KMS-11 (cell line): Measurements from ENCODE around the gene IGLL1.

ENCODE experiments used
- H2AFZ ChIP-seq: fragments of 200-600 bp; sonication (generic); 2 replicates; pipeline ENCODE4 v1.6.1; 2016; ENCODE audit warnings: antibody characterized with exemption, mixed run types, low read depth
- H3K27ac ChIP-seq: fragments of 200-600 bp; sonication (generic); 2 replicates; pipeline ENCODE4 v1.6.1; 2016; ENCODE audit warnings: mild to moderate bottlenecking, mixed run types
- H3K27me3 ChIP-seq: fragments of 200-600 bp; sonication (generic); 2 replicates; pipeline ENCODE4 v1.6.1; 2017; ENCODE audit warnings: mild to moderate bottlenecking, low read depth, mixed run types, moderate library complexity; ENCODE audit not compliant: insufficient read depth
- H3K36me3 ChIP-seq: fragments of 200-600 bp; sonication (generic); 2 replicates; pipeline ENCODE4 v1.6.1; 2017; ENCODE audit warnings: mild to moderate bottlenecking, mixed run types; ENCODE audit not compliant: insufficient read depth
- H3K4me1 ChIP-seq: fragments of 200-600 bp; sonication (generic); 2 replicates; pipeline ENCODE4 v1.6.1; 2016; ENCODE audit warnings: mild to moderate bottlenecking, low read depth, mixed run types; ENCODE audit not compliant: poor library complexity, severe bottlenecking
- H3K4me2 ChIP-seq: fragments of 200-600 bp; sonication (generic); 2 replicates; pipeline ENCODE4 v1.7.0; 2016; ENCODE audit warnings: mild to moderate bottlenecking, mixed run types
- H3K4me3 ChIP-seq: fragments of 200-600 bp; sonication (generic); IDR thresholded peaks from 2 replicates; pipeline ENCODE4 v1.6.1; 2017; ENCODE audit warnings: low read depth, low read length, mixed read lengths; ENCODE audit not compliant: insufficient read depth
- H3K79me2 ChIP-seq: fragments of 200-600 bp; sonication (generic); 2 replicates; pipeline ENCODE4 v1.6.1; 2016; ENCODE audit warnings: low read depth, mixed run types; ENCODE audit not compliant: insufficient read depth
- H3K9ac ChIP-seq: fragments of 200-600 bp; sonication (generic); 2 replicates; pipeline ENCODE4 v1.6.1; 2016; ENCODE audit warnings: mild to moderate bottlenecking, mixed run types
- H4K20me1 ChIP-seq: fragments of 200-600 bp; sonication (generic); 2 replicates; pipeline ENCODE4 v1.6.1; 2016; ENCODE audit warnings: mild to moderate bottlenecking, mixed run types; ENCODE audit not compliant: insufficient read depth
- TF ChIP-seq, protein P1 (sequence below): fragments of 200-600 bp; sonication (generic); conservative IDR thresholded peaks from 2 replicates; pipeline ENCODE4 v1.6.1; 2017; ENCODE audit warnings: low read depth, mild to moderate bottlenecking, antibody characterized with exemption, low read length, moderate library complexity, mixed read lengths

The IGLL1 gene

DNA sequence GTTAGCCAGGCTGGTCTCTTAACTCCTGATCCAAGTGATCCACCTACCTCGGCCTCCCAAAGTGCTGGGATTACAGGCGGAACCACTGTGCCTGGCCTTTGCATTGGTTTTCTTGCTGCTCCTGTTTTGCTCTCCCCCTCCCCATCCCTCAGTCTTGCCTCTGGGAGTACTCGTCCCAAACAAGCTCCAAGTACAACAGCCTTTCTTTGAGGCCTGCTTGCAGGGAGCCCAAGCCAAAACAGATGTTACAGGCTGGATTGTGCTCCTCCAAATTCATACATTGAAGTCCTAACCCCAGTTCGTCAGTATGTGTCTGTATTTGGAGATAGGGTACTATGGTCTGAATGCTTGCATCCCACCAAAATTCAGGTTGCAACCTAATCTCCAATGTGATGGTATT lies 8.6 kb downstream of the IGLL1 start:
- Histone ChIP-seq H3K79me2 (no peaks in the 10 kb centered on the region), H3K9ac (no peak overlapping the region), H3K36me3 (no peaks in the 10 kb centered on the region), H3K27ac (no peak overlapping the region), H2AFZ (no peak overlapping the region), H3K4me2 (no peak overlapping the region), H3K4me1 (no peaks in the 10 kb centered on the region), H3K4me3 (no peak overlapping the region), H3K27me3 (no peaks in the 10 kb centered on the region; the same call in 1 of the 2 replicates), H4K20me1 (no peaks in the 10 kb centered on the region)
- TF ChIP-seq, protein P1, sequence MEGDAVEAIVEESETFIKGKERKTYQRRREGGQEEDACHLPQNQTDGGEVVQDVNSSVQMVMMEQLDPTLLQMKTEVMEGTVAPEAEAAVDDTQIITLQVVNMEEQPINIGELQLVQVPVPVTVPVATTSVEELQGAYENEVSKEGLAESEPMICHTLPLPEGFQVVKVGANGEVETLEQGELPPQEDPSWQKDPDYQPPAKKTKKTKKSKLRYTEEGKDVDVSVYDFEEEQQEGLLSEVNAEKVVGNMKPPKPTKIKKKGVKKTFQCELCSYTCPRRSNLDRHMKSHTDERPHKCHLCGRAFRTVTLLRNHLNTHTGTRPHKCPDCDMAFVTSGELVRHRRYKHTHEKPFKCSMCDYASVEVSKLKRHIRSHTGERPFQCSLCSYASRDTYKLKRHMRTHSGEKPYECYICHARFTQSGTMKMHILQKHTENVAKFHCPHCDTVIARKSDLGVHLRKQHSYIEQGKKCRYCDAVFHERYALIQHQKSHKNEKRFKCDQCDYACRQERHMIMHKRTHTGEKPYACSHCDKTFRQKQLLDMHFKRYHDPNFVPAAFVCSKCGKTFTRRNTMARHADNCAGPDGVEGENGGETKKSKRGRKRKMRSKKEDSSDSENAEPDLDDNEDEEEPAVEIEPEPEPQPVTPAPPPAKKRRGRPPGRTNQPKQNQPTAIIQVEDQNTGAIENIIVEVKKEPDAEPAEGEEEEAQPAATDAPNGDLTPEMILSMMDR, result no peak

GRCh38 chr22:23570681-23571080 lies 9.4 kb downstream of the IGLL1 start:
- no peak overlapping the region for H3K27ac ChIP-seq

GRCh38 chr22:23569716-23570115 lies 10.4 kb downstream of the IGLL1 start:
- Histone ChIP-seq H3K79me2 (no peaks in the 10 kb centered on the region), H3K27me3 (peaks cover 6% of the 10 kb centered on the region; the same call in 1 of the 2 replicates), H3K27ac (no peak overlapping the region), H3K4me1 (no peaks in the 10 kb centered on the region), H3K4me3 (no peak overlapping the region), H3K9ac (no peak overlapping the region), H2AFZ (no peak overlapping the region), H3K36me3 (no peaks in the 10 kb centered on the region), H3K4me2 (no peak overlapping the region), H4K20me1 (no peaks in the 10 kb centered on the region)
- TF ChIP-seq, protein P1, result no peak

More at GRCh38 chr22:23570681-23571080, 9.4 kb downstream of the IGLL1 start:
- peaks cover 4% of the 10 kb centered on the region; the same call in 1 of the 2 replicates for H3K27me3 ChIP-seq
- H3K4me2 ChIP-seq, result no peak overlapping the region
- no peak overlapping the region for H3K9ac ChIP-seq
- no peak overlapping the region for H2AFZ ChIP-seq
- no peaks in the 10 kb centered on the region for H3K79me2 ChIP-seq
- no peaks in the 10 kb centered on the region for H3K36me3 ChIP-seq
- no peak overlapping the region for H3K4me3 ChIP-seq
- no peaks in the 10 kb centered on the region for H4K20me1 ChIP-seq
- no peaks in the 10 kb centered on the region for H3K4me1 ChIP-seq
- TF ChIP-seq, protein P1, result no peak

- no peak overlapping the region for H3K9ac ChIP-seq
- H3K27ac ChIP-seq, result no peak overlapping the region
- H3K36me3 ChIP-seq, result no peaks in the 10 kb centered on the region
- no peak overlapping the region for H3K4me3 ChIP-seq
- H2AFZ ChIP-seq, result no peak overlapping the region
- H3K79me2 ChIP-seq, result no peaks in the 10 kb centered on the region
- H3K27me3 ChIP-seq, result peaks cover 6% of the 10 kb centered on the region; the same call in 1 of the 2 replicates
- H3K4me1 ChIP-seq, result no peaks in the 10 kb centered on the region
- H3K4me2 ChIP-seq, result no peak overlapping the region
- TF ChIP-seq, protein P1, result no peak
- no peaks in the 10 kb centered on the region for H4K20me1 ChIP-seq
These were observed 10.8 kb downstream of the IGLL1 start for GRCh38 chr22:23569291-23569690.
